GM18873 (cell line): ENCODE measurements around the gene CTNND2.

Source experiments
- ATAC-seq: cut with Tn5 transposase; IDR thresholded peaks from one replicate; pipeline ENCODE4 v1.9.1; 2021; ENCODE audit warnings: mild to moderate bottlenecking, moderate library complexity, moderate number of reproducible peaks; ENCODE audit not compliant: unreplicated experiment, low FRiP score

The CTNND2 gene

GRCh38 chr5:10982626-10983025 is 921.6 kb downstream of the CTNND2 start:
- ATAC-seq: no peak

- ATAC-seq: no peak
These were observed 922.3 kb downstream of the CTNND2 start for GRCh38 chr5:10981932-10982331.

GRCh38 chr5:10977011-10977410 is 927.2 kb downstream of the CTNND2 start:
- no peak for ATAC-seq

GRCh38 chr5:10975945-10976344 is 928.3 kb downstream of the CTNND2 start:
- ATAC-seq: no peak

DNA sequence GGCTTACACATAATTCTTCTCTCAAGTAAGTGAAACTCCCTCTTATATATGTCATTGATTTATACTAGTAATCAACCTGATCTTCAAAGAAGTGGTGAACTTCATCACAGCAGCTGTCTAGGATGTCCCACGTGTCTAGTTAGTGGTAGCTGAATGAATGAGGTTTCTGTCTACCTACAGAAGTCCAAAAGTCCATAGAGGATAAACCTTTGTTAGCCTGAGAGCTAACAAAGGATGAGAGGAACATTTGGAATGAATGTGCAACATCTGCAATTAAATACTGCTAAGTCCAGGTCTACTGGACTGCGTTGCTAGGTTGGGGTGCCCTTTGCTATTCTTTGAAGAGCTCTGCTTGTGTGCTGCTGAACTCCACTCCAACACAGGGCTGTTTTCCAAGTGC is 929.4 kb downstream of the CTNND2 start:
- no peak for ATAC-seq

GRCh38 chr5:10973316-10973715 is 930.9 kb downstream of the CTNND2 start:
- ATAC-seq: no peak

DNA sequence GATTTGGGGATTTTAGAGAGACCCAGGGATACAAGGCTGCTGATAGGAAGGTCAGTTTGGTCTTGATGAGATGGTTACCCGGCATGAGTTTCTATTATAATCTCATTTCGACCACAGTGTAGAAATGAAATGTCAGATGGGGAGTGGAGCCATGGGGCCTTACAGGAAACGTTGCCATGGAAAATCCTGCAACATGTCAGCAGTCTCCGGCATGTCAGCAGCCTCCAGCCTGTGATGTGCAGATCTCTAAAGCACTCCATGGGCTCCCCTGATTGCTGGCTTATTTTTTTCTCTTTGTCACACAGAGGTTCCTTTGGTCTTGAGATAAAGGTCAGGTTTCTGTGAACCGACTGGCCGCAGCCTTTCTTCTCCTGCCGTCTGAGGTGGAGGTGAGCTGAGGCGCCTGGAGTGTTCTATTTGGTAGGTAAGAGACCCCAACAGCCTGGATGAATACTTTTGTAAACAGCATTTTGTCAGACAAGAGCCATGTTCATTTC is 934.5 kb downstream of the CTNND2 start:
- ATAC-seq: no peak

DNA sequence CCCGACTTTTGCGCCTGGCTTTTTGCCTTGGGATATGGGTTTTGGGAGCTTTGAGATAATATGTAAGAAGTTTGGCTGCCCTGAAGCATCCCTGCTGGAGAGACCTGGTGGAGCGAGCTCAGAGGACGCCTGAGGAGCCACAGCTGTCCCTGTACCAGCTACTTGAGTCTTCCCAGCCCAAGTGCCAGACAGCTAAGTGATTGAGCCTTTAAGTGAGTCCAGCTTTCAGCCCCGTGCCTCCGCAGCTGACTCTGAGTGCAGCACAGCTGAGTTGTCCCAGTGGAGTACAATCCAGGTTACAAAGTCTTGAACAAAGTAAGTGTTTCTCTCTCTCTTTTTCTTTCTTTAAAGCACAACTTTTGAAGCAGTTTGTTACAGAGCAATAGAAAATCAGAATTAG is 939.4 kb downstream of the CTNND2 start:
- ATAC-seq: no peak

- no peak for ATAC-seq
These were observed 945.5 kb downstream of the CTNND2 start for GRCh38 chr5:10958728-10959127.

DNA sequence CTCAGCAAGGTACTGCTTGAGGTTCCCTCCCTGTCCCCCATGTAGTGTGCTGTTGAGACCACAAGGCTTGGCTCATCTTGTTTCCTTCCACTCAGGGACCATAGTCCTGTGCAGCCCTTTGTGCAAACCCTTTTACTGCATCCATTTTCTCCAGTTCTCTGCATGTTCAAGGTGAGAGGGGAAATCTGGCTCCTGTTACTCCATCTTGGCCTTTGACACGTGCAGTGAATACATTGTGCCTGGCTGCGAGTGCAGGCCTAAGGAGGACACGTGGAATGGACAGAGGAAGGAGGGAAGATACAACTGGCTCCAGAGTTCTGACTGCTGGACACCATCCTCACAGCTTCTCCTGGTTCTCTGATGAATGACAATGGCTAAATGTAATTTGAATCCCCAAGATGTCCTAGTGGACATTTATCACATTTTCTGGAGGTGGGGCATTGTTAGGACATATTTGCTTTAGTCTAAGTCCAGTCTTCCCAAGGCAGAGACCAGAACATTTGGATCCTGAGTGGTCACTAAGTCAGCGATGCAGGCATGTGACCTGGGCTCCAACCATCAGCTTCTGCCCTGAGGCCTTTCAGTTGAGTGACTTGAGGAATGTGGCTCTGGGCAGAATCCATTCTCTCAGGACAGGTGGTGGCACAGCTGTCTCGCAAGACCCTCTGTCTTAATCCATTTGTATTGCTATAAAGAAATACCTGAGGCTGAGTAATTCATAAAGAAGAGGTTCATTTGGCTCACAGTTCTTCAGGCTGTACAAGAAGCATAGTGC is 954.2 kb downstream of the CTNND2 start:
- no peak for ATAC-seq

- no peak for ATAC-seq
These were observed 958.2 kb downstream of the CTNND2 start for GRCh38 chr5:10946050-10946449.

- no peak for ATAC-seq
These were observed 962.3 kb downstream of the CTNND2 start for GRCh38 chr5:10941900-10942299.

DNA sequence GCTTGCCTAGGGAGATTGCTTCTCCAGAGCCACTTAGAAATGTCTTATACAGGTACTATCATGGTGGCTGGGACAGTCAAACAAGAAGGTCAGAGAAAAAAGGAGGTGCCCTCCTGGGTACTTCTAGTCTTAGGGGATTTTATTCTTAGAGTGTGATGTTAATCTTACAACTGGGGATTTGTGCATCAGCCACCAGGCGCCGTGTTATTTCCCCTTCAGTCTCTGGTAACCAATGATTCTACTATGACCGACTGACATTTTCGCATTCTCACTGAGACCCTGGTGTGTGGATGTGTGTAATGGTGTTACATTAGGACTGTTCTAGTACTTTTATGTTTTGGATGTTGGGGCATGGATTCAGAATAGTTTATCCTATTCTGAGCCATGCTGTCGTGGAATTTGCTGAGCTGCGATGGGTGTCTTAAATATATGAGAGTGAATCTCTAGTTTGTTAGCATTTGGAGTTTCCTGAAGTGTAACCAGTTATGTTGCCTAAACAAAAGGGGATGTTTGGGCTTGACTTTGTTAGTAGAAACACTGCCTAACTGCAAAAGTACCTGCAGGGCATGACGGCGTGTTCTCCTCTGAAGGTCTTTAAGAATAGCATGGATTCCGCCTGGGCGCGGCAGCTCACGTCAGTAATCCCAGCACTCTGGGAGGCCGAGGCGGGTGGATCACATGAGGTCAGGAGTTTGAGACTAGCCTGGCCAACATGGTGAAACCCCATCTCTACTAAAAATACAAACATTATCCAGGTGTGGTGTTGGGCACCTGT is 968.0 kb downstream of the CTNND2 start:
- ATAC-seq: no peak

DNA sequence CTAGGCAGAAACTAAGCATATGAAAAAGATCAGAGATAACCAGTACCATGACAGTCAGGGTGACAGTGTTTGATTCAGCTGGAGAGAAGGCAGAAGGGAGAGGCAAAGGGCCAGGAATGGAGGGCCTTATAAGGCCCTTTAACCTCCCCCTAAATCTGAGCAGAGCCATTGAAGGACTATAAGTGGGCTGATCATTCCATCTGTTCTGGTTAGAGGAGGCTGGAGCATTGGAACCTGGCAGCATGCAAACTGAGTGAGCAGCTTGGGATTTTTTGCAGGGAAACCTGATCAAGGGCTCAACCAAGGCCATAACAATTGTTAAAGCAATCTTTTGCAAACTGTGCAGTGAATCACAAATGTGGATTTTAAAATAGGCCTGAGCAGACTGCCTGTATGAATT is 968.7 kb downstream of the CTNND2 start:
- no peak for ATAC-seq

GRCh38 chr5:10934783-10935355 is 969.4 kb downstream of the CTNND2 start:
- no peak for ATAC-seq

- no peak for ATAC-seq
These were observed 971.1 kb downstream of the CTNND2 start for GRCh38 chr5:10933121-10933520.

- no peak for ATAC-seq
These were observed 971.8 kb downstream of the CTNND2 start for GRCh38 chr5:10932426-10932825.

DNA sequence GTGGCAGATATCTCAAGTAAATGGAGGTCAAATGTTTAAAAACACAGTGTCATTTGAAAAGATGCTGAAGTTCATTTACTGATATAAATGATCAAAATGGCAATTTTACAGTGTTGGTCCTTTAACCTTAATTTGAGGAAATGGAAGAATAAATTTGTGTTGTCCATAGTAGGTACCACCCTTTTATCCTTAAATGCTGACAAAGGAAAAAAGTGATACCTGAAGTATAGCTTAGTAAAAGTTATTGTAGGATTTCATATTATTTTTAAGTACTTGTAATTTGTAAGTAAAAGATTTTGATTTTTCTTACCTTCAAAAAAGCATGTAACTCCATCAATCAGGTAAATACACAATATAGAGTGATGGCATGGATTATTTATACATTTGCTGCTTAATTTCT is 976.6 kb downstream of the CTNND2 start:
- ATAC-seq: no peak

DNA sequence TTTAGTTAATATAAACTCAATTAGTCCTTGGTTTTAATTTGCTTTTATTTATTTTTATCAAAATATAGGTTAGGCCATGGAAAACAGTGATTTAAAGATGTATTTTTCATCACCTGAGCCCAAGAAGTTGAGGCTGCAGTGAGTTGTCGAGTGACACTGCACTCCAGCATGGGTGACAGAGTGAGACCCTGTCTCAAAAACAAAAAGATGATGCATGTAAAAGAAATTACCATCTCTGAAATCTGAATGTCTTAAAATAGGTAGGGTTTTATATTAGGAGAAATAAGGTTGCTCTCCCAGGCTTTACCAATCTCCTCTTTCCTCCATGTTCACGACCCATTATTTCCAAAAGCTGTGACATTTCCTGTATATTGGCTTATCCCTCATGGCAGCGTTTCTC is 980.9 kb downstream of the CTNND2 start:
- ATAC-seq: no peak
